DMS153 treated with DMSO at 0.1 percent for 48 hours (cell line): Measurements from ENCODE around the gene ZDHHC11B.
"Not testable (repeated sequence)": the region's sequence is repeated elsewhere in the genome, so short reads cannot be mapped to it uniquely, and the experiment has no call there.

Experiments
- DNase-seq: peaks from one replicate; lab custom pipeline; 2025; ENCODE audit not compliant: unreplicated experiment; lab: John Stamatoyannopoulos, UW

The ZDHHC11B gene

GRCh38 chr5:785181-785705, 714 bp upstream of the ZDHHC11B start:
- not testable (repeated sequence) for DNase-seq

- not testable (repeated sequence) for DNase-seq
These were observed 575 bp downstream of the ZDHHC11B start for GRCh38 chr5:783881-784427.

GRCh38 chr5:783049-783802, 1.3 kb downstream of the ZDHHC11B start:
- DNase-seq: not testable (repeated sequence)

GRCh38 chr5:782356-782755, 2.2 kb downstream of the ZDHHC11B start:
- DNase-seq: not testable (repeated sequence)

- not testable (repeated sequence) for DNase-seq
These were observed 4.0 kb downstream of the ZDHHC11B start for GRCh38 chr5:780571-780970.

- DNase-seq: not testable (repeated sequence)
These were observed 5.6 kb downstream of the ZDHHC11B start for GRCh38 chr5:778967-779366.

GRCh38 chr5:778421-778820, 6.1 kb downstream of the ZDHHC11B start:
- DNase-seq: not testable (repeated sequence)

- DNase-seq: no peak
These were observed 6.8 kb downstream of the ZDHHC11B start for GRCh38 chr5:777756-778161.

GRCh38 chr5:776862-777711, 7.4 kb downstream of the ZDHHC11B start:
- DNase-seq: no peak

GRCh38 chr5:775961-776861, 8.3 kb downstream of the ZDHHC11B start:
- no peak for DNase-seq

- not testable (repeated sequence) for DNase-seq
These were observed 9.0 kb downstream of the ZDHHC11B start for GRCh38 chr5:775595-775960.

- DNase-seq: not testable (repeated sequence)
These were observed 9.5 kb downstream of the ZDHHC11B start for GRCh38 chr5:774854-775505.

- not testable (repeated sequence) for DNase-seq
These were observed 10.2 kb downstream of the ZDHHC11B start for GRCh38 chr5:774304-774703.

GRCh38 chr5:773517-774264, 10.8 kb downstream of the ZDHHC11B start:
- DNase-seq: no peak

- not testable (repeated sequence) for DNase-seq
These were observed 11.6 kb downstream of the ZDHHC11B start for GRCh38 chr5:772931-773330.

GRCh38 chr5:772547-772890, 12.0 kb downstream of the ZDHHC11B start:
- DNase-seq: not testable (repeated sequence)

GRCh38 chr5:771841-772546, 12.5 kb downstream of the ZDHHC11B start:
- not testable (repeated sequence) for DNase-seq

- DNase-seq: not testable (repeated sequence)
These were observed 13.3 kb downstream of the ZDHHC11B start for GRCh38 chr5:771087-771781.
